ENCODE data around the gene GSK3A.

The GSK3A gene

DNA sequence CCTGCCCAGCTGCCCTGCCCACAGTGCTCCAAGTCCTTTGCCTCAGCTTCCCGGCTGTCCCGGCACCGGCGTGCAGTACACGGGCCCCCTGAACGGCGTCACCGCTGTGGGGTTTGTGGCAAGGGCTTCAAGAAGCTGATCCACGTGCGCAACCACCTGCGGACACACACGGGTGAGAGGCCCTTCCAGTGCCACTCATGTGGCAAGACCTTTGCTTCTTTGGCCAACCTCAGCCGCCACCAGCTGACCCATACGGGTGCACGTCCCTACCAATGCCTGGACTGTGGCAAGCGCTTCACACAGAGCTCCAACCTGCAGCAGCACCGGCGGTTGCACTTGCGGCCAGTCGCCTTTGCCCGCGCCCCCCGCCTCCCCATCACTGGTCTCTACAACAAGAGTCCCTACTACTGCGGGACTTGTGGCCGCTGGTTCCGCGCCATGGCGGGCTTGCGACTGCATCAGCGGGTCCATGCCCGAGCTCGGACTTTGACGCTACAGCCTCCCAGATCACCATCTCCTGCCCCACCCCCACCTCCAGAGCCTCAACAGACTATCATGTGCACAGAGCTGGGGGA, 16.6 kb downstream of the GSK3A start:
- TF ChIP-seq BHLHE40 (IDR thresholded peaks at IDR 0.05; ENCODE audit: borderline replicate concordance) = no peak
- TF ChIP-seq HDGF (IDR thresholded peaks at IDR 0.05; ENCODE audit: borderline replicate concordance) = no peak
- no peak for TF ChIP-seq FOXA1 (IDR thresholded peaks at IDR 0.05)
- no peak for TF ChIP-seq ELF4 (IDR thresholded peaks at IDR 0.05)
- TF ChIP-seq TARDBP (IDR thresholded peaks at IDR 0.05) = no peak
- TF ChIP-seq L3MBTL2 (conservative IDR thresholded peaks at IDR 0.05) = no peak
- no peak for TF ChIP-seq CTBP1 (IDR thresholded peaks at IDR 0.05; ENCODE audit: borderline replicate concordance)
- no peak for TF ChIP-seq SUZ12 (IDR thresholded peaks at IDR 0.05)
- no peak for TF ChIP-seq FOXM1 (IDR thresholded peaks at IDR 0.05; ENCODE audit: borderline replicate concordance)
- TF ChIP-seq NFRKB (IDR thresholded peaks at IDR 0.05) = no peak
- no peak for TF ChIP-seq ARNT (IDR thresholded peaks at IDR 0.05)
- TF ChIP-seq, protein P1, sequence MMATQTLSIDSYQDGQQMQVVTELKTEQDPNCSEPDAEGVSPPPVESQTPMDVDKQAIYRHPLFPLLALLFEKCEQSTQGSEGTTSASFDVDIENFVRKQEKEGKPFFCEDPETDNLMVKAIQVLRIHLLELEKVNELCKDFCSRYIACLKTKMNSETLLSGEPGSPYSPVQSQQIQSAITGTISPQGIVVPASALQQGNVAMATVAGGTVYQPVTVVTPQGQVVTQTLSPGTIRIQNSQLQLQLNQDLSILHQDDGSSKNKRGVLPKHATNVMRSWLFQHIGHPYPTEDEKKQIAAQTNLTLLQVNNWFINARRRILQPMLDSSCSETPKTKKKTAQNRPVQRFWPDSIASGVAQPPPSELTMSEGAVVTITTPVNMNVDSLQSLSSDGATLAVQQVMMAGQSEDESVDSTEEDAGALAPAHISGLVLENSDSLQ (IDR thresholded peaks at IDR 0.05) = no peak
- TF ChIP-seq ZNF384 (IDR thresholded peaks at IDR 0.05) = no peak
- CTCF ChIA-PET = interaction anchor here (1.1 kb wide), 1 partner anchor 213 kb away, joined by 3 read pairs; no protein-coding TSS in a partner anchor
- POLR2A ChIA-PET = interaction anchor here (0.9 to 3.4 kb wide), 4 partner anchors 8 to 16 kb away, joined by 3 to 19 read pairs (median 5); partner anchors contain the start of gene GSK3A
- no peak for DNase-seq (ENCODE audit: extremely low spot score)

- CTCF ChIA-PET = interaction anchor here (1.1 kb wide), 1 partner anchor 213 kb away, joined by 3 read pairs; no protein-coding TSS in a partner anchor
- no peak for DNase-seq (ENCODE audit: extremely low spot score)
- POLR2A ChIA-PET = interaction anchor here (1.6 to 3.4 kb wide), 2 partner anchors 8 to 17 kb away, joined by 3 to 19 read pairs; partner anchors contain the start of gene GSK3A
- TF ChIP-seq FOXA1 (IDR thresholded peaks at IDR 0.05) (no peak), LEF1 (IDR thresholded peaks at IDR 0.05; ENCODE audit: borderline replicate concordance) (no peak), NFRKB (IDR thresholded peaks at IDR 0.05) (no peak), ELF4 (IDR thresholded peaks at IDR 0.05) (no peak), HDGF (IDR thresholded peaks at IDR 0.05; ENCODE audit: borderline replicate concordance) (no peak), ARNT (IDR thresholded peaks at IDR 0.05) (no peak), BHLHE40 (IDR thresholded peaks at IDR 0.05; ENCODE audit: borderline replicate concordance) (no peak)
Measured at GRCh38 chr19:42224940-42225717, 17.3 kb downstream of the GSK3A start.

DNA sequence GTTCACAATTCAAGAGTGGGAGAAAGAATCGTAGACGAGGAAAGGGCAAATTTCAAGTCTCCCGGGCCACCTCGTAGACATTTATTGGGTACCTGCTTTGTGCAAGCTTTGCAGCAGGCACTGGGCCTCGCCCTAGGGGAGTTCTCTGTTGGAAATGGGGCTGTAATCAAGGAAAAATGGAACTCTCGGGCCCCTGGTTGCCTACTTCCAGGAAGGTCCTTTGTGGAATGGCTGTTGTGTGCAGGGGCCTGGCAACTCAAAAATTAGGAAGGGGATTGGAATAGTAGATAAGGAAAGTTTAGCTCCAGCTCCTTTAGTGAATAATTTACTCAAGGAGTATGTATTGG, 21.7 kb downstream of the GSK3A start:
- ChIA-PET POLR2A (interaction anchor here (1.5 to 5.5 kb wide), 4 partner anchors 13 to 144 kb away, joined by 3 to 30 read pairs (median 14); partner anchors contain the start of genes GSK3A and ZNF574), CTCF (no interaction called here)
- no peak for DNase-seq (ENCODE audit: extremely low spot score)
- no peak for TF ChIP-seq SUZ12 (IDR thresholded peaks at IDR 0.05)
- TF ChIP-seq, protein P1 (IDR thresholded peaks at IDR 0.05) = no peak
- no peak for TF ChIP-seq ELF4 (IDR thresholded peaks at IDR 0.05)
- TF ChIP-seq ARNT (IDR thresholded peaks at IDR 0.05) = no peak
- TF ChIP-seq FOXM1 (IDR thresholded peaks at IDR 0.05; ENCODE audit: borderline replicate concordance) = no peak
- no peak for TF ChIP-seq FOXA1 (IDR thresholded peaks at IDR 0.05)
- no peak for TF ChIP-seq BHLHE40 (IDR thresholded peaks at IDR 0.05; ENCODE audit: borderline replicate concordance)
- no peak for TF ChIP-seq L3MBTL2 (conservative IDR thresholded peaks at IDR 0.05)
- no peak for TF ChIP-seq TARDBP (IDR thresholded peaks at IDR 0.05)
- no peak for TF ChIP-seq HDGF (IDR thresholded peaks at IDR 0.05; ENCODE audit: borderline replicate concordance)
- TF ChIP-seq FOXK2 (IDR thresholded peaks at IDR 0.05) = no peak
- TF ChIP-seq SP1 (IDR thresholded peaks at IDR 0.05) = no peak
- no peak for TF ChIP-seq NFRKB (IDR thresholded peaks at IDR 0.05)
- no peak for TF ChIP-seq LEF1 (IDR thresholded peaks at IDR 0.05; ENCODE audit: borderline replicate concordance)
- no peak for TF ChIP-seq CTBP1 (IDR thresholded peaks at IDR 0.05; ENCODE audit: borderline replicate concordance)
- no peak for TF ChIP-seq ZNF384 (IDR thresholded peaks at IDR 0.05)

DNA sequence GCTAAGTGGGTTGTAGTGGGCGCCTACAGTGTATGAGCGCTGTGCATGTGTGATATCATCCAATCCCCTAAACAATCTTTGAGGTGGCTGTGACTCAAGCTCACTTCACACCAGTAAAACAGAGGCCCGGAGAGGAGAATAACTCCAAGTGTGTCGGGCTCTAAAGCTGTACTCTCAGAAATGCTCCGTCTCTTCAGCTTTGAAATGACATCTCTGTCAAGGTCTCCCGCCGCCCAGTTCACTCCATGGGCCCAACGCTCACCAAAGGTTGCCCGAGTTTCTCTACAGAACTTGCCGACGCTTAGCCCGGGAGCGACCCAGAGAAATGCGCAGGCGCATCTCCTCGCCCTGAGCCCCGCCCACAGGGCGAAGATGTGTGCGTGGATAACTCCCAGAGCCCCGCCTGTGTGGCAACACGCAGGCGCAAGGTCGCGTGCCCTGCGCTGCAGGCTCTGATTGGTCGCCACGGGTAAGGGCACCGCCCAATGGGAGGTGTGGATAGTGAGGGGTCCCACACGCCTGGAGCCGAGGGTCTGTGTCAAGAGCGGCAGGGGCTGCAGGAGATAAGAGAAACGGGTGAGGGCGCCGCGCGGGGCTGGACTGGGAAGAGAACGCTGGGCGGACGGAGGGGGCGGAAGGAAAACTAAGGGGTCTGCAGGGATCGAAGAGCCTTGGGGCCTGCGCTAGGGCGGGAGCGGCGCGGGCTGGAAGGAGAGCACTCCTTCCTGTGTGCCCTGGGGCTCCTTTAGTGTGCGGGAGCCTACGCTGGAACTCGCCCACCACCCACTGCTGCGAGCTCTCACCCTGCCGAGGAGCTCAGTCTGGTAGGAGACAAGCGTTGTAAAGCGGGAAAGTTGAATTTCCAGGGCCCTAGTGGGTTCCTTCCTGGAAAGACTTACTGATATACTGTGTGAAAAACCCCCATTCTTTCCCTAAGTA, 22.3 kb downstream of the GSK3A start, which contains the start of gene ZNF526:
Gene ZNF526, plus strand, starts transcription at position 501 of the 939 bp plus-strand sequence. CDS start 4,092 bp downstream, outside the sequence.
- CTCF ChIA-PET = no interaction called here
- TF ChIP-seq L3MBTL2 (conservative IDR thresholded peaks at IDR 0.05) (peak; percentile 83), FOXK2 (IDR thresholded peaks at IDR 0.05) (no peak)
- DNase-seq (ENCODE audit: extremely low spot score) = peak; percentile 99
- POLR2A ChIA-PET = interaction anchor here (0.7 to 5.5 kb wide), 9 partner anchors 14 to 144 kb away, joined by 3 to 30 read pairs (median 3); partner anchors contain the start of genes GSK3A and ZNF574

DNA sequence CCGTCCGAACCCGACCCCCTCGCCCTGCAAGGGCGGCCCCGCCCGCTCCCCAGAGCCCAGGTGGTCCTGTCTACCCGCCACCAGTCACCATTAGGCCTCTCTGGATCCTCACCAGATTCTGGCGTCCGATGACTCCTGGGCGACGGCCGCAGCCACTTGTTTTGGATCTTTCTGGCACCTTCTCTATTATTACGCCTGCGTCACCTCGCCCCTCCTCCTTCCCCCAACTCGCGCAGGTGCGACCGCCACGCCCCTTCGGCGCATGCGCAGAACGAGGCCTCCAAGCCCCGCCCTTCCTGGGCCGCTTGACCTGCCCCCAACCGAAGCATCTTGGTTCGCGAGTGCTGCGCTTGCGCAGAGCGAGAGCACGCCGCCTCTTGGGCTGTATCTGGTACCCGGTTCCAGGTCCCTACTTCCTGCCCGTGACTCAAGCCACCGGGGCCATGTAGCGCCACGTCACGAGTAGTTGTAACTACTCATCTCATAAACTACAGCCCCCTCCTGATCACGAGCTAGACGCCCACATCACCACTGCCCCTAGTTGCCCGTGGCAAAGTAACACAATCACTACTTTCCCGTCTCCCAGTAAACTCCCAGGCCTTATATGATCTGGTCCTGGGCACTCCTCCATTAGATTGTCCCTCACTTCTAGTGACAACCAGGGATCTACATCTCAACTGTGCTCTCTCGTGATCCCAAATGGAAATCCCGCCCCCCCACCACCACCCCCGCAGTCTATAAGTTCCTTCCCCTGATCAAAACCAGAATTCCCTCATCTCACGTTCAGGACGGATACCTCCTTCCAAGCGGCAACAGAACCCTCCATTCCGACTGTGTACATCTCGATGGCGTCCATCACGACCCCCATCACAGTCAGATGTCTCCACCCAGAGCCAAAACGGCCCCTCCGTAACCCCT, 24.6 kb downstream of the GSK3A start, which contains the start of gene DEDD2:
Gene DEDD2, minus strand, starts transcription at position 158 of the 918 bp plus-strand sequence. CDS start 670 bp downstream, outside the sequence.
- POLR2A ChIA-PET = interaction anchor here (0.8 to 5.5 kb wide), 3 partner anchors 13 to 25 kb away, joined by 3 to 30 read pairs (median 18); partner anchors contain the start of gene GSK3A
- CTCF ChIA-PET = no interaction called here
- peak; percentile 95 for DNase-seq (ENCODE audit: extremely low spot score)
- no peak for TF ChIP-seq ELF4 (IDR thresholded peaks at IDR 0.05)
